Stimulated activated naive B cell treated with anti-CD40 and anti-IgM and Interleukin-4, amounts not matched to agents 10 μg/mL and 1 μg/mL and 100 μg/mL, for 72 hours (primary cell): Measurements from ENCODE around the gene GDF2.

Source experiments
- ATAC-seq, 2 donors: fragments of 150-1000 bp; cut with Tn5 transposase; replicated peaks; 2 replicates each; pipeline ENCODE4 v1.10.0; 2021; ENCODE audit warnings: moderate library complexity in 1 of 2
- DNase-seq: peaks from one replicate; pipeline ENCODE4 v3.0.0; 2021
- H3K27ac Mint-ChIP-seq: one replicate; pipeline ENCODE4 v1.8.0; 2022; ENCODE audit warnings: mild to moderate bottlenecking, mixed read lengths
- H3K27me3 Mint-ChIP-seq, 2 donors: one replicate each; pipeline ENCODE4 v1.8.0; 2022; ENCODE audit warnings: mixed read lengths in 2 of 2
- H3K36me3 Mint-ChIP-seq, 2 donors: one replicate each; pipeline ENCODE4 v1.8.0; 2022; ENCODE audit warnings: mixed read lengths in 2 of 2, mild to moderate bottlenecking in 1 of 2
- H3K4me1 Mint-ChIP-seq, 2 donors: one replicate each; pipeline ENCODE4 v1.8.0; 2022; ENCODE audit warnings: mixed read lengths in 2 of 2, mild to moderate bottlenecking in 1 of 2
- H3K4me3 Mint-ChIP-seq, 2 donors: one replicate each; pipeline ENCODE4 v1.8.0; 2022; ENCODE audit warnings: mild to moderate bottlenecking in 2 of 2, mixed read lengths in 2 of 2, moderate library complexity in 1 of 2
- H3K9me3 Mint-ChIP-seq, 2 donors: one replicate each; pipeline ENCODE4 v1.8.0; 2022; ENCODE audit warnings: mixed read lengths in 2 of 2, mild to moderate bottlenecking in 1 of 2

Gene GDF2

GRCh38 chr10:47364366-47364765 is 42.1 kb downstream of the GDF2 start:
- Mint-ChIP-seq H3K27ac (no peak overlapping the region), H3K9me3 (no peaks in the 10 kb centered on the region), H3K4me3 (no peak overlapping the region), H3K27me3 (peaks cover 0 to 4% of the 10 kb centered on the region in 2 donors), H3K36me3 (no peaks in the 10 kb centered on the region), H3K4me1 (no peaks in the 10 kb centered on the region)
- ATAC-seq (no peak), DNase-seq (no peak)

- no peak for DNase-seq
- Mint-ChIP-seq H3K9me3 (no peaks in the 10 kb centered on the region), H3K4me1 (no peaks in the 10 kb centered on the region), H3K4me3 (no peak overlapping the region), H3K36me3 (no peaks in the 10 kb centered on the region), H3K27me3 (peaks cover 0 to 4% of the 10 kb centered on the region in 2 donors), H3K27ac (no peak overlapping the region)
- ATAC-seq: no peak
Measured at GRCh38 chr10:47364911-47365310, 42.7 kb downstream of the GDF2 start.

DNA sequence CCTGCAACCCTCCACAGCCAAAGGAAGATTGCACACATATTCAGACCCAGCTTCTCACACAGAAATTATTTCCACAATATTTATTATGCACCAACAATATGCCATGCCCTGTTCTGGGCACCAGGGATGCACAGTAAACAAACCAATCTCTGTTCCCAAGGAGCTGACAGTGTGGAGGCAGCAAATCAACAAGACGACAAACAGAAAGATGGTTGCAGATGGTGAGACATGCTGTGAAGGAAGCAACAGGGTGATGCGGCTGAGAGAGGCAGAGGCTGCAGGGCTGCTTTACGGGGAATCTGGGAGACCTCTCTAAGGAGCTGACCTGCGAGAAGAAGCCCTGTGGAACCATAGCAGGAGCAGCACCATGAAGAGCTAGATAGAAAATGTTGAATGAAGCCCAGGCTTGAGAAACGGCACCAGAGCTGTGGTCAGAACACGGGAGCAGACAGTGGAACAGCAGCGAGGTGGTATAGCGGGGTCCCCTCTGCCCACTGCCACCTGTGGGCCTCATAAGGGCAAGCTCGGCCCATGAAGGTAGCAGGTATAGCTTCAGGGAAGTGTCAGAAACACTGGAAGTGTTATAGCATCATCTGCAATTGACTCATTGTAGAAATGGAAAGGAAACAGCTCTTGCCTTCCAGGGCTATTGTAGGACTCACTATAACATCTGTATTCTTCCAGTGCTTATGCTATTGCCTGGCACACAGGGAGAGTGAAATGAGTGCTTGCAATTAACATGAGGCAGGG is 43.4 kb downstream of the GDF2 start:
- Mint-ChIP-seq H3K4me3 (no peak overlapping the region), H3K9me3 (no peaks in the 10 kb centered on the region), H3K27me3 (peaks cover 0 to 4% of the 10 kb centered on the region in 2 donors), H3K4me1 (no peaks in the 10 kb centered on the region), H3K36me3 (no peaks in the 10 kb centered on the region), H3K27ac (no peak overlapping the region)
- ATAC-seq (no peak), DNase-seq (no peak)

GRCh38 chr10:47366181-47366631 is 44.0 kb downstream of the GDF2 start:
- Mint-ChIP-seq H3K36me3 (no peaks in the 10 kb centered on the region), H3K27ac (no peak overlapping the region), H3K4me1 (no peaks in the 10 kb centered on the region), H3K9me3 (no peaks in the 10 kb centered on the region), H3K4me3 (no peak overlapping the region), H3K27me3 (peaks cover 0 to 4% of the 10 kb centered on the region in 2 donors)
- ATAC-seq: no peak
- no peak for DNase-seq

- no peaks in the 10 kb centered on the region for H3K4me1 Mint-ChIP-seq
- no peaks in the 10 kb centered on the region for H3K9me3 Mint-ChIP-seq
- no peak for ATAC-seq
- peaks cover 0 to 4% of the 10 kb centered on the region in 2 donors for H3K27me3 Mint-ChIP-seq
- no peak overlapping the region for H3K4me3 Mint-ChIP-seq
- no peak for DNase-seq
- H3K27ac Mint-ChIP-seq: no peak overlapping the region
- no peaks in the 10 kb centered on the region for H3K36me3 Mint-ChIP-seq
Measured at GRCh38 chr10:47366731-47367460, 44.6 kb downstream of the GDF2 start.

GRCh38 chr10:47367646-47368045 is 45.4 kb downstream of the GDF2 start:
- Mint-ChIP-seq H3K36me3 (no peaks in the 10 kb centered on the region), H3K27ac (no peak overlapping the region), H3K27me3 (peaks cover 0 to 4% of the 10 kb centered on the region in 2 donors), H3K4me1 (no peaks in the 10 kb centered on the region), H3K4me3 (no peak overlapping the region), H3K9me3 (no peaks in the 10 kb centered on the region)
- no peak for ATAC-seq
- DNase-seq: no peak

GRCh38 chr10:47368431-47369180 is 46.4 kb downstream of the GDF2 start:
- DNase-seq (no peak), ATAC-seq (no peak)
- peaks cover 0 to 4% of the 10 kb centered on the region in 2 donors for H3K27me3 Mint-ChIP-seq
- no peaks in the 10 kb centered on the region for H3K9me3 Mint-ChIP-seq
- no peak overlapping the region for H3K4me3 Mint-ChIP-seq
- no peaks in the 10 kb centered on the region for H3K36me3 Mint-ChIP-seq
- H3K4me1 Mint-ChIP-seq: no peaks in the 10 kb centered on the region
- no peak overlapping the region for H3K27ac Mint-ChIP-seq

DNA sequence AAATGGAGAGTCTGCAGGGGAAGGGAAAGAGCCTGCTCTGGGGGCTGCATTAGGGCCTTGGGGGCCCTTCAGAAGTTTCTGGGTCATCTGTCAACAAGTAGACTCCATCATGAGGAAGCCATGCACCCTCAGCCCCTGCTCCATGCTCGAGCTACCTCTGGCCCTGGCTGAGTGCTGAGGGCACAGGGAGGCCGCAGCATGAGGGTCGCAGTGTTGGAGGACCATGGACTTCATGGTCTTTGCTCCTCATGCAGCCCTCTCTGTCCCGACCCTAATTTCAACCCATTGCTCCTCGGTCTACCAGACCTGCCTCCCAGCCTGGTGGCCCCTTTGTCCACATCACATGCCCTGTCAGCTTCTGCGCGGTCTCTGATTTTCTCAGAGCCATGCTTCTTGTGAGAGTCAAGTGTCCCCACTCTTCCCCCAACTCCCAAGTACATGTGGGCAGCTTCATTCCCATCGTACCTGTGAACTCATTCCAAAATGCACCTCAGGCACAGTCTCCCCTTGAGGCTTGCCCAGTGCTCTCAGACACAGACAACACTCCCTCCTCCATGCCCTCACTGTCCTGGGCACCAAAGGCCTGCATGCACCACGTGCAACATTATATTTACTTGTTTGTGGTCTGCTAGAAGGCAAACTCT is 47.1 kb downstream of the GDF2 start:
- no peak for DNase-seq
- no peaks in the 10 kb centered on the region for H3K9me3 Mint-ChIP-seq

GRCh38 chr10:47370015-47370767 is 47.9 kb downstream of the GDF2 start:
- no peak for ATAC-seq
- Mint-ChIP-seq H3K27me3 (peaks cover 0 to under 1% of the 10 kb centered on the region in 2 donors), H3K4me3 (no peak overlapping the region), H3K36me3 (no peaks in the 10 kb centered on the region), H3K9me3 (no peaks in the 10 kb centered on the region), H3K4me1 (no peaks in the 10 kb centered on the region), H3K27ac (no peak overlapping the region)
- DNase-seq: no peak

More for the DNA sequence above, 47.1 kb downstream of the GDF2 start:
- ATAC-seq: no peak
- no peak overlapping the region for H3K4me3 Mint-ChIP-seq
- H3K27ac Mint-ChIP-seq: no peak overlapping the region
- H3K27me3 Mint-ChIP-seq: peaks cover 0 to 4% of the 10 kb centered on the region in 2 donors
- H3K4me1 Mint-ChIP-seq: no peaks in the 10 kb centered on the region
- no peaks in the 10 kb centered on the region for H3K36me3 Mint-ChIP-seq

GRCh38 chr10:47370878-47371277 is 48.6 kb downstream of the GDF2 start:
- Mint-ChIP-seq H3K4me3 (no peak overlapping the region), H3K4me1 (no peaks in the 10 kb centered on the region), H3K9me3 (no peaks in the 10 kb centered on the region), H3K27me3 (peaks cover 4 to 5% of the 10 kb centered on the region in 2 donors), H3K36me3 (no peaks in the 10 kb centered on the region), H3K27ac (no peak overlapping the region)
- no peak for DNase-seq
- ATAC-seq: no peak

DNA sequence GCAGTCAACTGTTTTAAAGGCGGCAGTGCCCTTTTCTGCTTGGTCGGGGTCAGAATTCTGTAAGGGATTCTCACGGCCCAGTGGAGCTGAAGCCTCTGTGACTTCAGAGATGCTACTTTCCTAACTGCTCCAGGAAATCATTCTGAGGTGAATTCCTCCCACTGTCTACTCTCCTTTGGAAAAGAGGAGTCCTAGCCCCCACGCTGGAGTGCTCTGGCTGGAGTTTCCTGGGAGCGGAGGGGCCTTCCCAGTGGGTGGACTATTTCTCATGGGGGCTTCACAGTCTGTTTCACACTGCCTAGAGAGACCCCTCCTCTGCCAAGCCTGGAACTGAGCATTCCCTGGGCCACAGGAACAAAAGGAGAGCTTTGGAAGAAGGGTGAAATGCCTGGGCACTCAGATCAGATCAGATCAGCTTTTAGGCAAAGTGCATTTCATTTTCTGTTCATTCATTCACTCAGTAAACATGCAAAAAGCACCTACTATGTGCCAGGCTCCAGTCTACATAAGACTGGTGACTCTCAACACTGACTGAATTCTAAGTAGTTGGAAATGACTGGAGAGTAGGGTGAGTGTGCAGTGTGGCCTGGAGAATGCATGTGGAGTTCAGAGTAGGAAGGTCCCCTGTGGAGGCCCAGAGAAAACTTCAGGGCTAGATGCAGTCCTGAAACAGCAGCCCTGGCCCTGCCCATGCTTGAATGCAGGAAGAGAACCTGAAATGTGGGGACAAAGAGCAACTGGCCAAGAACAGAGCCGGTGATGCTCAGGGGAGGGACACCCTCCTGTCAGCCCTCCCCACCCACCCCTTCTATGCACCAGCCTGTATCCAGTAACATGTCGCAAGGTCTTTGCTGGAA is 49.6 kb downstream of the GDF2 start:
- peaks cover 0 to 2% of the 10 kb centered on the region in 2 donors for H3K4me1 Mint-ChIP-seq
- no peak for DNase-seq
- H3K27me3 Mint-ChIP-seq: peaks cover 11 to 15% of the 10 kb centered on the region in 2 donors
- H3K9me3 Mint-ChIP-seq: no peaks in the 10 kb centered on the region
- no peak for ATAC-seq
- H3K27ac Mint-ChIP-seq: no peak overlapping the region
- no peaks in the 10 kb centered on the region for H3K36me3 Mint-ChIP-seq
- H3K4me3 Mint-ChIP-seq: no peak overlapping the region

GRCh38 chr10:47372726-47373125 is 50.5 kb downstream of the GDF2 start:
- H3K36me3 Mint-ChIP-seq: no peaks in the 10 kb centered on the region
- peaks cover 4 to 9% of the 10 kb centered on the region in 2 donors for H3K4me1 Mint-ChIP-seq
- no peak for ATAC-seq
- H3K27ac Mint-ChIP-seq: no peak overlapping the region
- no peak for DNase-seq
- H3K9me3 Mint-ChIP-seq: no peaks in the 10 kb centered on the region
- peaks cover 19 to 23% of the 10 kb centered on the region in 2 donors for H3K27me3 Mint-ChIP-seq
- H3K4me3 Mint-ChIP-seq: no peak overlapping the region
